HepG2 (cell line): ENCODE results near the gene SCAPER. TPM values are rescaled to one million over a fixed set of nuclear protein-coding genes. Genes with fewer than 3 reads are reported as not detected.

Source experiments
- CEBPG ChIP-seq: IDR thresholded peaks from 2 replicates; pipeline ENCODE4 v1.6.1; 2016
- CTCF ChIP-seq: sonication (generic); formaldehyde crosslinking; IDR thresholded peaks from 2 replicates; pipeline ENCODE4 v1.5.0; 2020; ENCODE audit warnings: mild to moderate bottlenecking, missing genetic modification reagents, moderate library complexity
- HMG20B ChIP-seq: conservative IDR thresholded peaks from 2 replicates; pipeline ENCODE4 v1.6.1; 2016; ENCODE audit warnings: missing genetic modification reagents, missing compliant biosample characterization
- HNF1A ChIP-seq, 2 experiments: sonication (generic) in 1 of 2; formaldehyde crosslinking in 1 of 2; IDR thresholded peaks; 2 replicates each; pipeline versions ENCODE4 v1.4.0 to v1.6.1; 2016 to 2020; ENCODE audit warnings: borderline replicate concordance in 1 of 2, low read depth in 1 of 2, mild to moderate bottlenecking in 1 of 2, missing genetic modification reagents in 1 of 2
- REPIN1 ChIP-seq: sonication (generic); formaldehyde crosslinking; IDR thresholded peaks from 2 replicates; pipeline ENCODE4 v1.8.0; 2022; ENCODE audit warnings: missing genetic modification reagents, low read depth, mild to moderate bottlenecking, borderline replicate concordance
- RXRA ChIP-seq: sonication (generic); formaldehyde crosslinking; IDR thresholded peaks from 2 replicates; pipeline ENCODE4 v1.5.1; 2020; ENCODE audit warnings: missing genetic modification reagents
- SAP130 ChIP-seq: IDR thresholded peaks from 2 replicates; pipeline ENCODE4 v1.6.1; 2016; ENCODE audit warnings: low read depth
- SMARCE1 ChIP-seq: fragments of 450-650 bp; IDR thresholded peaks from 2 replicates; pipeline ENCODE4 v1.6.1; 2017; ENCODE audit warnings: borderline replicate concordance
- ZNF10 ChIP-seq: sonication (generic); formaldehyde crosslinking; IDR thresholded peaks from 2 replicates; pipeline ENCODE4 v1.4.0; 2020; ENCODE audit warnings: mild to moderate bottlenecking, low read depth, missing genetic modification reagents, borderline replicate concordance
- ZNF142 ChIP-seq: sonication (generic); formaldehyde crosslinking; IDR thresholded peaks from 2 replicates; pipeline ENCODE4 v1.4.0; 2020; ENCODE audit warnings: missing genetic modification reagents
- ZNF562 ChIP-seq: sonication (generic); formaldehyde crosslinking; IDR thresholded peaks from 2 replicates; pipeline ENCODE4 v1.8.0; 2022; ENCODE audit warnings: missing genetic modification reagents, borderline replicate concordance
- ZNF746 ChIP-seq: sonication (generic); formaldehyde crosslinking; IDR thresholded peaks from 2 replicates; pipeline ENCODE4 v1.8.0; 2022; ENCODE audit warnings: mild to moderate bottlenecking, missing genetic modification reagents
- ZNF749 ChIP-seq: sonication (generic); formaldehyde crosslinking; IDR thresholded peaks from 2 replicates; pipeline ENCODE4 v1.8.0; 2022; ENCODE audit warnings: mild to moderate bottlenecking, missing genetic modification reagents, moderate library complexity, borderline replicate concordance
- polyA plus RNA-seq, 8 experiments: library from polyadenylated mRNA; depleted of rRNA in 3 of 8; stranded (reverse) in 7 of 8; unstranded in 1 of 8; fragments of >200 nt; fragmentation: Illumina TruSeq in 4 of 8; extraction: Trizol in 4 of 8; gene quantifications; 2 replicates each; pipeline versions ENCODE4 v1.2.1 to v1.2.3, GENCODE V29; 2011 to 2016; ENCODE audit warnings: low read depth in 4 of 8, missing spikeins in 1 of 8, mixed read lengths in 1 of 8; ENCODE audit not compliant: insufficient read depth in 1 of 8
- total RNA-seq, 5 experiments: library from RNA; depleted of rRNA; stranded (reverse); fragments of >200 nt; fragmentation: Illumina TruSeq; extraction: Trizol; gene quantifications; 2 replicates each; pipeline ENCODE4 v1.2.3, GENCODE V29; 2016; ENCODE audit warnings: low read depth in 1 of 5

SCAPER gene
- total and polyA plus RNA-seq, 2 of the 13 experiments (the other 11 are each of a cell fraction or from before 2014, with no cell fraction given) = 4.3 to 10.5 TPM

- no peak for TF ChIP-seq ZNF142 (CRISPR knock-in tag)
- TF ChIP-seq ZNF10 = no peak
- peak; percentile 93 for TF ChIP-seq RXRA
- peak; percentile 88 for TF ChIP-seq CTCF (CRISPR knock-in tag)
- no peak for TF ChIP-seq HMG20B (CRISPR knock-in tag)
- TF ChIP-seq HNF1A (IDR thresholded peaks at IDR 0.05; ENCODE audit: low read depth) = no peak
- 0 out of 2 replicates have a peak, but pooled peaks have one; percentile 26 for TF ChIP-seq HNF1A (CRISPR knock-in tag; IDR thresholded peaks at IDR 0.05; ENCODE audit: borderline replicate concordance)
- peak; percentile 34; the same call in 1 of the 2 replicates for TF ChIP-seq ZNF749 (CRISPR knock-in tag)
- no peak for TF ChIP-seq SMARCE1
- peak; percentile 84 for TF ChIP-seq ZNF746 (CRISPR knock-in tag)
- peak; percentile 37; the same call in 1 of the 2 replicates for TF ChIP-seq CEBPG (CRISPR knock-in tag)
- TF ChIP-seq REPIN1 = peak; percentile 82; the same call in 1 of the 2 replicates
- peak; percentile 69 for TF ChIP-seq SAP130 (CRISPR knock-in tag)
- TF ChIP-seq ZNF562 (CRISPR knock-in tag) = no peak
Measured at GRCh38 chr15:76333720-76334437, 571.3 kb downstream of the SCAPER start (continued).
